Tibial artery (tissue), 4 donors: Measurements from ENCODE around the gene MSI2.

Experiments used
- DNase-seq, 2 donors: peaks; one replicate each; pipeline ENCODE4 v3.0.0-alpha.2; 2019
- H3K27ac ChIP-seq, 2 donors: fragments of 200-600 bp; sonication (generic) in 1 of 2; 1 replicate in 1 of 2; 2 replicates in 1 of 2; pipeline ENCODE4 v1.5.1; 2018 to 2019; ENCODE audit warnings: mild to moderate bottlenecking in 1 of 2
- H3K27me3 ChIP-seq, 2 donors: fragments of 200-600 bp; sonication (generic) in 1 of 2; one replicate each; pipeline versions ENCODE4 v1.5.1 to v1.6.0; 2016 to 2019
- H3K36me3 ChIP-seq, 3 donors: fragments of 200-600 bp; sonication (generic) in 2 of 3; one replicate each; pipeline ENCODE4 v1.5.1; 2016 to 2019; ENCODE audit warnings: mild to moderate bottlenecking in 2 of 3
- H3K4me1 ChIP-seq, 4 donors: fragments of 200-600 bp; sonication (generic) in 2 of 4; 1 replicate in 3 of 4; 2 replicates in 1 of 4; pipeline ENCODE4 v1.5.1; 2016 to 2019
- H3K4me3 ChIP-seq, 2 donors: fragments of 200-600 bp; sonication (generic) in 1 of 2; 1 replicate in 1 of 2; 2 replicates in 1 of 2; pipeline ENCODE4 v1.5.1; 2018 to 2019; ENCODE audit warnings: mild to moderate bottlenecking in 2 of 2
- H3K9me3 ChIP-seq, 3 donors: fragments of 200-600 bp; sonication (generic) in 1 of 3; one replicate each; pipeline ENCODE4 v1.5.1; 2016 to 2019
- intact Hi-C: fragments of 100-400 bp; cut with DNase I; formaldehyde crosslinking; loops from one replicate; pipeline ENCODE4 v1.15.0; 2023; ENCODE audit warnings: low total_unique reads
- TF ChIP-seq, protein P1 (sequence below), 2 experiments: fragments of 200-600 bp in 1 of 2; fragments of 450-650 bp in 1 of 2; IDR thresholded peaks; one replicate each; pipeline ENCODE4 v1.5.1; 2017 to 2019; ENCODE audit warnings: antibody characterized with exemption in 2 of 2, mild to moderate bottlenecking in 1 of 2, moderate library complexity in 1 of 2

Gene MSI2

DNA sequence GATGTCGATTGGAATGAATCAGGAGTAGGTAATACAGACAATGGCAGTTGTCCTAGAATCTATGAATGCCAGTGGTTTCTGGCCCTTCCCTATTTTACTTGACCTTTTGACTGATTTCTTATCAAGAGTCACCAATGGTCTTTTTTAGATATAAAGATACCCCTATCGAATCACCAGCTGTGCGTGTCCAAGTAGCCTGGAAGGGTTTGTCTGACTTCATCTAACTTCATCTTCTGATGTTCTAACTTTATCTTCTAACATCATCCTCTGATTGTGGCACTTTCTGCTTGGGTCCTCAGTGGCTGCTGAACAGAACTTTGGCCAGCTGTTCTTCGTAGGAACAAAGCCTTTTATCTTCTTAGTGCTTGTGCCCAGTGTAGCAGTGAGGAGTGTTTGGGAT is 129.7 kb downstream of the MSI2 start:
- intact Hi-C loops = no loop called here
- Histone ChIP-seq H3K4me1 (no peaks in the 10 kb centered on the region), H3K9me3 (peaks cover 0 to 22% (median 16%) of the 10 kb centered on the region in 3 donors), H3K4me3 (no peak overlapping the region), H3K36me3 (no peaks in the 10 kb centered on the region), H3K27me3 (no peaks in the 10 kb centered on the region), H3K27ac (no peak overlapping the region)
- no peak for DNase-seq
- TF ChIP-seq, protein P1, sequence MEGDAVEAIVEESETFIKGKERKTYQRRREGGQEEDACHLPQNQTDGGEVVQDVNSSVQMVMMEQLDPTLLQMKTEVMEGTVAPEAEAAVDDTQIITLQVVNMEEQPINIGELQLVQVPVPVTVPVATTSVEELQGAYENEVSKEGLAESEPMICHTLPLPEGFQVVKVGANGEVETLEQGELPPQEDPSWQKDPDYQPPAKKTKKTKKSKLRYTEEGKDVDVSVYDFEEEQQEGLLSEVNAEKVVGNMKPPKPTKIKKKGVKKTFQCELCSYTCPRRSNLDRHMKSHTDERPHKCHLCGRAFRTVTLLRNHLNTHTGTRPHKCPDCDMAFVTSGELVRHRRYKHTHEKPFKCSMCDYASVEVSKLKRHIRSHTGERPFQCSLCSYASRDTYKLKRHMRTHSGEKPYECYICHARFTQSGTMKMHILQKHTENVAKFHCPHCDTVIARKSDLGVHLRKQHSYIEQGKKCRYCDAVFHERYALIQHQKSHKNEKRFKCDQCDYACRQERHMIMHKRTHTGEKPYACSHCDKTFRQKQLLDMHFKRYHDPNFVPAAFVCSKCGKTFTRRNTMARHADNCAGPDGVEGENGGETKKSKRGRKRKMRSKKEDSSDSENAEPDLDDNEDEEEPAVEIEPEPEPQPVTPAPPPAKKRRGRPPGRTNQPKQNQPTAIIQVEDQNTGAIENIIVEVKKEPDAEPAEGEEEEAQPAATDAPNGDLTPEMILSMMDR (IDR thresholded peaks at IDR 0.05) = no peak

DNA sequence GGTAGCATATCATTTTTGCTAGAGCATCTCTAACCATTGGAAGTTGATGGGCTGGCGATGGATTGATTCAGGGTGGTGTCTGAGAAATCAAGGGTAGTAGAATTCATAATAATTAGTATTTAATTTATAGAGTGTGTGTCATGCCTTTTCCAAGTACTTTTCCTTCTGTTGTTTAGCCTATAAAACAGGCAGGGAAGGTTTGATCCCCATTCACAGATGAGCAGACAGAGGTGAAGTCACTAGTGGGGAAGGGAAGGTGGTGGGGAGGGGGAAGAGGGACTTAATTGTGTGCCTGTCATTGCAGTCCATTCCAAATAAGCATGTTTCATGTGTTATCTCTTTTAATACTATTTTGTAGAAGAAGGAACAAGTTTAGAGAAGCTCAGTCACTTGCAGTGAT is 131.3 kb downstream of the MSI2 start:
- H3K36me3 ChIP-seq = peaks cover 0 to 1% (median 0%) of the 10 kb centered on the region in 3 donors
- no peaks in the 10 kb centered on the region for H3K4me1 ChIP-seq
- no peak overlapping the region for H3K27ac ChIP-seq
- DNase-seq = no peak
- H3K4me3 ChIP-seq = no peak overlapping the region
- intact Hi-C loops = no loop called here
- H3K9me3 ChIP-seq = peaks cover 0 to 30% (median 16%) of the 10 kb centered on the region in 3 donors
- TF ChIP-seq, protein P1 (IDR thresholded peaks at IDR 0.05) = no peak
- no peaks in the 10 kb centered on the region for H3K27me3 ChIP-seq

DNA sequence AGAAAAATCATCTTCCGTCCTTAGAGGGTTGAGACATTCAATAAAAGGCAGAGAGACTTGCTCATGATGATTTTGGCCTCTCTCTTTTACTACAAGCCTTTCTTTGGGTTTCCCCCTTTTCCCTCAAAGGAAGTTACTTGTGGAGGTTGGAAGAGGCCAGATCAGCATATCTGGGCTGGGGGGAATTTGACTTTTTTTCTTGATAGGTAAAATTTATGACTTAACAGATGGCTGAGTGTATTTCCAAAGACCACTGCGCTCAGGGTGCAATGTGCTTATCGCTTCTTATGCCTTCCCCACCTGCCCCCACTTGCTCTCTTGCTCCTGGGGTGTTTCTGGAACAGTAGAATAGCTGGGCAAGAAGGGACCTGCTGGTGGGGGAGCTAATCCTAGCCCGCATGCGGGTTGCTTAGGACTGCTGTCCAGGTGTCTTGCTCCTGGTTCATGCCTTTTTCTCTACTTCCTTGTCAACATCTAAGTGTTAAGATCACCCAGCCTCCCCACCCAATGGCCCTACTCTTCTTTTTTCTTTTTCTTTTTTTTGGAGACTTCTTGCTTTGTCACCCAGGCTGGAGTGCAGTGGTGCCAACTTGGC is 131.9 kb downstream of the MSI2 start:
- no peaks in the 10 kb centered on the region for H3K4me1 ChIP-seq
- TF ChIP-seq, protein P1 (IDR thresholded peaks at IDR 0.05) = no peak
- H3K9me3 ChIP-seq = peaks cover 0 to 33% (median 16%) of the 10 kb centered on the region in 3 donors
- H3K27me3 ChIP-seq = no peaks in the 10 kb centered on the region
- intact Hi-C loops = no loop called here
- peaks cover 0 to 8% (median 1%) of the 10 kb centered on the region in 3 donors for H3K36me3 ChIP-seq
- no peak overlapping the region for H3K27ac ChIP-seq
- DNase-seq = peak in 1 of 2 donors; percentile 17
- no peak overlapping the region for H3K4me3 ChIP-seq

DNA sequence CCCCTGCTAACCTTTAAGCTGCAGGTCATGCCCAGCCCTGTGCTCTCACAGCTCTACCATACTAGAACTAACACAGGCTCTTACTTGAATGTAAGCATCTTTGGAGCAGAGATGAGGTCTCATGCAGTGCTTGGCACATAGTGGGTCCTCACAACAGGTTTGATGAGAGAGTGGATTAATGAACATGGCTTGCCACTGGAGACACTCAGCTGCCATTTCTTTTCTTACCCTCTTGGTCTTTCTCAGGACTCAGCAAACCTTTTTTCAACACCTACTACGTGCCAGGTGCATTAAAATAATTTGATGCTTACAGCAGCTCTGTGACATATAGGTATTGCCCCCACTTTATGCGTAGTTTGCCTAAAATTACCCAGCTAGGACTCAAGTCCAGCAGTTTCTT is 133.2 kb downstream of the MSI2 start:
- no peak for DNase-seq
- Histone ChIP-seq H3K4me3 (no peak overlapping the region), H3K4me1 (no peaks in the 10 kb centered on the region), H3K27me3 (no peaks in the 10 kb centered on the region), H3K9me3 (peaks cover 0 to 35% (median 19%) of the 10 kb centered on the region in 3 donors), H3K27ac (no peak overlapping the region), H3K36me3 (peaks cover 0 to 11% (median 8%) of the 10 kb centered on the region in 3 donors)
- TF ChIP-seq, protein P1 (IDR thresholded peaks at IDR 0.05) = no peak
- intact Hi-C loops = no loop called here

DNA sequence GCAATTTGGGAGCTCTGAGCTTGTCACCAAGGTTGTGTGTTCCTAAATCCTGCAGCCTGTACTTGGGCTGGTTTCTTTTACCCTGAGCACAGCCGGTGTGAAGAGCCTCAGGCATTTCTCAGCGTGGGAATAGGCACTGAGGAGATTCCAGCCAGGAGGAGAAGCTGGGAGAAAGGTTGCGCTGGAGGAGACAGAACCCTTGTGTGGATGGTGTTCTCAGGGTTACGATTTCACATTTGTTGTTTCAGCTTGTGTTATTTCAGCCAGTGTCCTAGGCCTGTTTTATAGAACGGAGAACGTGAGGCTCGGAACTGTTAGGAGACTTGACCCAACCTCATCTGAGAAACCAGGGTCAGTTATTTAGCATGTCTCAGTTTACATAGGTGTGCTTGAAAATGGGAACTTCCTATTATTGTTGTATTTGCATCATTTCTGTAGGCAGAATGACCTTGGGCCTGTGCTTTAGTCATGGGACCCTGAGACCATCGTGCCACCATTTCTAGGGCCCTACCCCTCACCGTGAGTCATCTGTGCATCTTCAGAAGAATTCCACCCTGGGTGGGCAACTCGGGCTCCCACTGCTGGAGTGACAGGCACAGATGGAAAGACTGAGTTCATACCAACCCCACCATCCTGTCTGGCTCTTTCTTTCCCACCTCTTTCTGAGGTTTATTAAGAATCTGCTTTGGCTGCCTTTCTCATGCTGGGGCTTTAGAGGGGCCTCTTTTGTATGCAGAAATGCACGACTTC is 134.9 kb downstream of the MSI2 start:
- TF ChIP-seq, protein P1 (IDR thresholded peaks at IDR 0.05) = no peak
- Histone ChIP-seq H3K9me3 (peaks cover 0 to 35% (median 19%) of the 10 kb centered on the region in 3 donors), H3K27me3 (no peaks in the 10 kb centered on the region), H3K27ac (no peak overlapping the region), H3K4me1 (no peaks in the 10 kb centered on the region), H3K36me3 (peaks cover 0 to 11% (median 8%) of the 10 kb centered on the region in 3 donors), H3K4me3 (no peak overlapping the region)
- intact Hi-C loops = no loop called here
- peak in 1 of 2 donors; percentile 10 for DNase-seq
